ENCODE results near the gene SLIT2. TPM values are rescaled to one million over a fixed set of nuclear protein-coding genes. Genes with fewer than 3 reads are reported as not detected.

Gene SLIT2
- total RNA-seq, 1 experiment from 2014 or later = 5.3 TPM

- no peaks in the 10 kb centered on the region for H3K4me1 ChIP-seq (replicated peaks; ENCODE audit: insufficient read depth)
- no peaks in the 10 kb centered on the region for H3K79me2 ChIP-seq (ENCODE audit: low read depth)
- no peaks in the 10 kb centered on the region for H3K9me2 ChIP-seq (ENCODE audit: insufficient read depth)
- H3K27me3 ChIP-seq (ENCODE audit: insufficient read depth, low read depth) = no peaks in the 10 kb centered on the region
- intact Hi-C loops (cut with micrococcal nuclease; ENCODE audit: unreplicated experiment) = no loop called here
- ChIA-PET POLR2A (ENCODE audit: unreplicated experiment) (no interaction called here), CTCF (no interaction called here)
- no peaks in the 10 kb centered on the region for H4K20me1 ChIP-seq (ENCODE audit: insufficient read depth)
- no peak for DNase-seq
- H3F3A ChIP-seq (ENCODE audit: insufficient read depth, low read depth) = no peaks in the 10 kb centered on the region
- no peak overlapping the region for H2AFZ ChIP-seq
- no peak overlapping the region for H3K27ac ChIP-seq
- no peak overlapping the region for H3K4me2 ChIP-seq
- no peaks in the 10 kb centered on the region for H3K36me3 ChIP-seq (ENCODE audit: low read depth)
- no peaks in the 10 kb centered on the region for H3K9me3 ChIP-seq (ENCODE audit: insufficient read depth, low read depth)
- TF ChIP-seq EZH2 (IDR thresholded peaks at IDR 0.05; ENCODE audit: low read depth) (no peak), CTCF (conservative IDR thresholded peaks at IDR 0.05) (no peak)
- no TSS peak for BruUV-seq (replicated peaks)
- no peak overlapping the region for H3K4me3 ChIP-seq
Measured at GRCh38 chr4:20269320-20269719, 17.6 kb downstream of the SLIT2 start.

- Histone ChIP-seq H3F3A (ENCODE audit: insufficient read depth, low read depth) (no peaks in the 10 kb centered on the region), H3K4me3 (no peak overlapping the region), H4K20me1 (ENCODE audit: insufficient read depth) (no peaks in the 10 kb centered on the region), H3K36me3 (ENCODE audit: low read depth) (no peaks in the 10 kb centered on the region), H3K79me2 (ENCODE audit: low read depth) (no peaks in the 10 kb centered on the region), H3K27ac (no peak overlapping the region), H3K4me2 (no peak overlapping the region), H3K27me3 (ENCODE audit: insufficient read depth, low read depth) (no peaks in the 10 kb centered on the region), H2AFZ (no peak overlapping the region), H3K4me1 (replicated peaks; ENCODE audit: insufficient read depth) (no peaks in the 10 kb centered on the region), H3K9me3 (ENCODE audit: insufficient read depth, low read depth) (no peaks in the 10 kb centered on the region), H3K9me2 (ENCODE audit: insufficient read depth) (no peaks in the 10 kb centered on the region)
- BruUV-seq (replicated peaks) = no TSS peak
- DNase-seq = no peak
- CTCF ChIA-PET = interaction anchor here (0.6 to 0.7 kb wide), 4 partner anchors 18 to 1015 kb away, joined by 3 to 11 read pairs (median 4); no protein-coding TSS in a partner anchor
- TF ChIP-seq EZH2 (IDR thresholded peaks at IDR 0.05; ENCODE audit: low read depth) (no peak), CTCF (conservative IDR thresholded peaks at IDR 0.05) (no peak)
- POLR2A ChIA-PET (ENCODE audit: unreplicated experiment) = no interaction called here
- intact Hi-C loops (cut with micrococcal nuclease; ENCODE audit: unreplicated experiment) = no loop called here
Measured at GRCh38 chr4:20271950-20272349, 20.2 kb downstream of the SLIT2 start.

- Histone ChIP-seq H3K27ac (no peak overlapping the region), H3K9me3 (ENCODE audit: insufficient read depth, low read depth) (no peaks in the 10 kb centered on the region), H4K20me1 (ENCODE audit: insufficient read depth) (no peaks in the 10 kb centered on the region), H3K79me2 (ENCODE audit: low read depth) (no peaks in the 10 kb centered on the region), H3K36me3 (ENCODE audit: low read depth) (no peaks in the 10 kb centered on the region), H2AFZ (no peak overlapping the region), H3K9me2 (ENCODE audit: insufficient read depth) (no peaks in the 10 kb centered on the region), H3K4me1 (replicated peaks; ENCODE audit: insufficient read depth) (no peaks in the 10 kb centered on the region), H3K4me2 (no peak overlapping the region), H3K4me3 (no peak overlapping the region), H3K27me3 (ENCODE audit: insufficient read depth, low read depth) (no peaks in the 10 kb centered on the region), H3F3A (ENCODE audit: insufficient read depth, low read depth) (no peaks in the 10 kb centered on the region)
- intact Hi-C loops (cut with micrococcal nuclease; ENCODE audit: unreplicated experiment) = no loop called here
- no TSS peak for BruUV-seq (replicated peaks)
- ChIA-PET POLR2A (ENCODE audit: unreplicated experiment) (no interaction called here), CTCF (interaction anchor here (0.7 kb wide), 3 partner anchors 18 to 1016 kb away, joined by 4 to 11 read pairs (median 4); no protein-coding TSS in a partner anchor)
- TF ChIP-seq CTCF (conservative IDR thresholded peaks at IDR 0.05) (no peak), EZH2 (IDR thresholded peaks at IDR 0.05; ENCODE audit: low read depth) (no peak)
- DNase-seq = no peak
Measured at GRCh38 chr4:20272411-20272872, 20.7 kb downstream of the SLIT2 start.
